Activated T-helper 2 cell treated with anti-CD3 and anti-CD28 coated beads, Interferon-gamma antibody, Interleukin-2, Interleukin-4, amounts not matched to agents 10 μg/mL and 5 μg/mL and 100 μg/mL, durations not matched to agents 14 hours and 24 hours and 36 hours (primary cell): ENCODE data around the gene NPAS3. TPM values are rescaled to one million over a fixed set of nuclear protein-coding genes. Genes with fewer than 3 reads are reported as not detected.

Source experiments
- DNase-seq: peaks from one replicate; pipeline ENCODE4 v3.0.0; 2021; ENCODE audit warnings: low spot score
- H3K27ac Mint-ChIP-seq: one replicate; pipeline ENCODE4 v1.8.0; 2021; ENCODE audit warnings: mixed read lengths
- H3K27me3 Mint-ChIP-seq: one replicate; pipeline ENCODE4 v1.8.0; 2021; ENCODE audit warnings: low read depth, mixed read lengths
- H3K36me3 Mint-ChIP-seq: one replicate; pipeline ENCODE4 v1.8.0; 2021; ENCODE audit warnings: low read depth, mixed read lengths
- H3K4me1 Mint-ChIP-seq: one replicate; pipeline ENCODE4 v1.8.0; 2021; ENCODE audit warnings: low read depth, mixed read lengths
- H3K4me3 Mint-ChIP-seq: one replicate; pipeline ENCODE4 v1.8.0; 2021; ENCODE audit warnings: low read depth, mild to moderate bottlenecking, moderate library complexity, mixed read lengths
- H3K9me3 Mint-ChIP-seq: one replicate; pipeline ENCODE4 v1.8.0; 2021; ENCODE audit warnings: mixed read lengths
- intact Hi-C: fragments of 100-400 bp; cut with micrococcal nuclease; formaldehyde crosslinking; loops from one replicate; pipeline ENCODE4 v1.15.1; 2023
- total RNA-seq: library from RNA; stranded (reverse); gene quantifications from 2 replicates; pipeline ENCODE4 v1.2.3, GENCODE V29; 2022

Gene NPAS3
- total RNA-seq, 1 donor from 2014 or later, result not detected

DNA sequence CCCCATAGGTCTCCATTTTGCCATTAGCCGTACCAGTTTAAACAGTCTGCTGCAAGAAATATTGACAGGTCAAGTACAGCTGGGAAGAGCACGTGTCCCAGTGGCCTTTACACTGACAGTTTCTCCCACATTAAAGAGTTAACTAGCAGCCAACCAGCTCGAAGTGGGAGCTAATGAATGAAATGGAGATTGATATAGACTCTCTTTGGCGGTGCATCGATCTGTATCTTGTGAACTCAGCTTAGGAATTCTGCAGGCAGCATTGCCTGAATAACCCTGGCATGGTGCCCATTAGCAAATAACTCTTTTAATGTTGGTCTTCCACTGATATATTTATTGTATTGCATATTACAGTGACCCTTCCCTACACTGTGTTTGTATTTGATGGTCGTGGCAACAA, 692.8 kb downstream of the NPAS3 start:
- no peaks in the 10 kb centered on the region for H3K9me3 Mint-ChIP-seq
- H3K27me3 Mint-ChIP-seq, result no peaks in the 10 kb centered on the region
- intact Hi-C loops, result no loop called here
- no peak overlapping the region for H3K4me3 Mint-ChIP-seq
- no peaks in the 10 kb centered on the region for H3K4me1 Mint-ChIP-seq
- H3K36me3 Mint-ChIP-seq, result no peaks in the 10 kb centered on the region
- DNase-seq, result no peak
- H3K27ac Mint-ChIP-seq, result no peak overlapping the region

GRCh38 chr14:33634631-33635030, 696.0 kb downstream of the NPAS3 start:
- no peaks in the 10 kb centered on the region for H3K4me1 Mint-ChIP-seq
- no peaks in the 10 kb centered on the region for H3K36me3 Mint-ChIP-seq
- intact Hi-C loops, result no loop called here
- no peaks in the 10 kb centered on the region for H3K9me3 Mint-ChIP-seq
- H3K27me3 Mint-ChIP-seq, result no peaks in the 10 kb centered on the region
- no peak overlapping the region for H3K27ac Mint-ChIP-seq
- no peak for DNase-seq
- H3K4me3 Mint-ChIP-seq, result no peak overlapping the region

- no peak overlapping the region for H3K4me3 Mint-ChIP-seq
These were observed 698.0 kb downstream of the NPAS3 start for GRCh38 chr14:33636716-33637115.

GRCh38 chr14:33642080-33642479, 703.4 kb downstream of the NPAS3 start:
- intact Hi-C loops, result no loop called here
- Mint-ChIP-seq H3K36me3 (no peaks in the 10 kb centered on the region), H3K9me3 (no peaks in the 10 kb centered on the region), H3K4me3 (no peak overlapping the region), H3K4me1 (no peaks in the 10 kb centered on the region), H3K27ac (no peak overlapping the region), H3K27me3 (no peaks in the 10 kb centered on the region)
- no peak for DNase-seq

More at GRCh38 chr14:33636716-33637115, 698.0 kb downstream of the NPAS3 start:
- H3K9me3 Mint-ChIP-seq, result no peaks in the 10 kb centered on the region
- no peaks in the 10 kb centered on the region for H3K4me1 Mint-ChIP-seq
- DNase-seq, result no peak
- H3K27me3 Mint-ChIP-seq, result no peaks in the 10 kb centered on the region
- intact Hi-C loops, result no loop called here
- no peaks in the 10 kb centered on the region for H3K36me3 Mint-ChIP-seq
- no peak overlapping the region for H3K27ac Mint-ChIP-seq

- no peaks in the 10 kb centered on the region for H3K27me3 Mint-ChIP-seq
- intact Hi-C loops, result no loop called here
- H3K36me3 Mint-ChIP-seq, result no peaks in the 10 kb centered on the region
- H3K4me1 Mint-ChIP-seq, result no peaks in the 10 kb centered on the region
- no peaks in the 10 kb centered on the region for H3K9me3 Mint-ChIP-seq
- H3K27ac Mint-ChIP-seq, result no peak overlapping the region
- no peak overlapping the region for H3K4me3 Mint-ChIP-seq
- DNase-seq, result no peak
These were observed 704.1 kb downstream of the NPAS3 start for GRCh38 chr14:33642691-33643244.

GRCh38 chr14:33643426-33644181, 704.9 kb downstream of the NPAS3 start:
- no peak overlapping the region for H3K4me3 Mint-ChIP-seq
- no peaks in the 10 kb centered on the region for H3K27me3 Mint-ChIP-seq
- no peak overlapping the region for H3K27ac Mint-ChIP-seq
- H3K36me3 Mint-ChIP-seq, result no peaks in the 10 kb centered on the region
- no peaks in the 10 kb centered on the region for H3K4me1 Mint-ChIP-seq
- intact Hi-C loops, result no loop called here
- no peaks in the 10 kb centered on the region for H3K9me3 Mint-ChIP-seq
- DNase-seq, result no peak

- Mint-ChIP-seq H3K36me3 (no peaks in the 10 kb centered on the region), H3K4me1 (no peaks in the 10 kb centered on the region), H3K4me3 (no peak overlapping the region), H3K27me3 (no peaks in the 10 kb centered on the region), H3K9me3 (no peaks in the 10 kb centered on the region), H3K27ac (no peak overlapping the region)
- DNase-seq, result no peak
- intact Hi-C loops, result no loop called here
These were observed 708.1 kb downstream of the NPAS3 start for GRCh38 chr14:33646692-33647260.

DNA sequence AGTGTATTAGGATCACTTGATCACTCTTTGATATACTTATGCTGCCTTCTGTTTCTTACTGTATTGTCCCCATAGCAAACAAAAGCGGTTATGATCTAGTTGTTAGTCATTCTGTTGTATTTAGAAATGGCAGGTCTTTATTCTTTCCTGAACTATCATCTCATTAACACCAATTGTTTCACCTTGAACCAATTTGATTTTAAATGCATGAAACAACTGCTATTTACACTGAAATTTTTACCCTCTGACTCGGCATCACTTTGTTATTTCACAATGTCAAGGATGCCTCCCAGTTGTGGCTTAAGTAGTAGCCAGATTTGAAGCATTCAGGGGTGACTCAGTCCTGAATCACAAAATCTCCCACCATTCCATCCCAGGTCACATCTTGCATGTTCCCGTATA, 708.7 kb downstream of the NPAS3 start:
- no peaks in the 10 kb centered on the region for H3K4me1 Mint-ChIP-seq
- H3K27me3 Mint-ChIP-seq, result no peaks in the 10 kb centered on the region
- DNase-seq, result no peak
- H3K9me3 Mint-ChIP-seq, result no peaks in the 10 kb centered on the region
- no peak overlapping the region for H3K4me3 Mint-ChIP-seq
- H3K36me3 Mint-ChIP-seq, result no peaks in the 10 kb centered on the region
- H3K27ac Mint-ChIP-seq, result no peak overlapping the region
- intact Hi-C loops, result no loop called here

DNA sequence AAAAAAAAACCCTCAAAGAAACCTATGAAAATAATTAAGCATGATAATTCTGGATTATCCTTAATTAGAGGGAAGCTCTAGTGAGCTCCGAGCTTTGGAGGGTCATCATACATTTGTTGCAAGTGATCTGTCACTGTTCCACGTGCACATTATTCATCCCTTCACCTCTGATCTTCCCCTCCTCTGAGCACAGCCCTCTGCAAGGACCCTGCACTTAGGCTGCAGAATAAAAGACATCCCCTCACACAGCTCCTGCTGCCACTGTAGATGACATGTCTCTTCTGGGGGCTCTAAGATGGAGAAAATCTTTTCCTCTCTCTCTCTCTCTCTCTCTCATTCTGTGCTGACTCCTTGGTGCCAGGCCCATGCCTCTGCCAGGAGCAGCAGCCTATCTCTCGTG, 711.8 kb downstream of the NPAS3 start:
- Mint-ChIP-seq H3K27me3 (no peaks in the 10 kb centered on the region), H3K9me3 (no peaks in the 10 kb centered on the region), H3K4me1 (no peaks in the 10 kb centered on the region), H3K36me3 (no peaks in the 10 kb centered on the region), H3K4me3 (no peak overlapping the region), H3K27ac (no peak overlapping the region)
- DNase-seq, result no peak
- intact Hi-C loops, result no loop called here

- no peaks in the 10 kb centered on the region for H3K36me3 Mint-ChIP-seq
- H3K4me1 Mint-ChIP-seq, result no peaks in the 10 kb centered on the region
- H3K27ac Mint-ChIP-seq, result no peak overlapping the region
- H3K9me3 Mint-ChIP-seq, result no peaks in the 10 kb centered on the region
- no peak overlapping the region for H3K4me3 Mint-ChIP-seq
- DNase-seq, result no peak
- intact Hi-C loops, result no loop called here
- no peaks in the 10 kb centered on the region for H3K27me3 Mint-ChIP-seq
These were observed 714.1 kb downstream of the NPAS3 start for GRCh38 chr14:33652566-33653307.

GRCh38 chr14:33653308-33653695, 714.6 kb downstream of the NPAS3 start:
- Mint-ChIP-seq H3K27me3 (no peaks in the 10 kb centered on the region), H3K4me1 (no peaks in the 10 kb centered on the region), H3K4me3 (no peak overlapping the region), H3K27ac (no peak overlapping the region), H3K9me3 (no peaks in the 10 kb centered on the region), H3K36me3 (no peaks in the 10 kb centered on the region)
- no peak for DNase-seq
- intact Hi-C loops, result no loop called here

DNA sequence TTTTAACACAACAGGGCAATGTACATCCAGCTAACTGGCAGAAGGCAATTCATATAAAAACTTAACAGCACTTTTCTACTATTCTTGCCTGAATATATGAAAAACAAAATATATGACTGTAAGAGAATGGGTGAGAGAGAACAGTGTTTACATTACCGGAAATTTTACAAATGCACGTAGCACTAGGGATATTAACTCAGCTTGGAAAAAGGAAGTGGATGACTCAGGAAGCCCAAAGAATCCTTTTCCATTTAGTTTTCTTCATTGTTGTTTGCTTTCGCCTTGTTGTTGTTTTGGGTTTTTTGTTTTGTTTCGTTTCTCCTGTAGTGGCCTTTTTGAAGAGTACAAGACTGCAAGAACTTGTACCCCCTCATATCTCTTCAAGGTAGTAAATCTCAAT, 716.7 kb downstream of the NPAS3 start:
- no peak overlapping the region for H3K27ac Mint-ChIP-seq

DNA sequence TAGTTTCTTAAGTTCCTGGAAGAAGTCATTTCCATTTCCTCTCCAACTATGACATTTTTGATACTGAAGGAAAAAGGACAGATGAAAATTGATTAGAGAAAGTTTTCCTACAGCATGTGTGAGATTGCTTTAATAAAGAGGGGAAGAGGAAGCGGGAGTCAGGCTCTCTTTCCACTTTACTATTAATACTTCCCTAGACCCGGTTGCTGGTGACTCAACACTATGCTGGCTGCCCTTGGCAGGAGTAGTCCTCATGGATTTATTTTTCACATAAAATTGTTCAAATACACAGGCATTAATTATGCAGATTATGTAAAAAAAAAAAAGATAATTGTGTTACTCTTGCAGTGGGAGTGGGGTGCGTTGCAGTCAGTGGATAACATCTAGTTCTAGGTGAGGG, 718.8 kb downstream of the NPAS3 start:
- no peaks in the 10 kb centered on the region for H3K4me1 Mint-ChIP-seq
- H3K27ac Mint-ChIP-seq, result no peak overlapping the region
- intact Hi-C loops, result no loop called here

More for the DNA sequence above, 716.7 kb downstream of the NPAS3 start:
- no peaks in the 10 kb centered on the region for H3K36me3 Mint-ChIP-seq
- intact Hi-C loops, result no loop called here
- peaks cover 4% of the 10 kb centered on the region for H3K9me3 Mint-ChIP-seq
- H3K27me3 Mint-ChIP-seq, result no peaks in the 10 kb centered on the region
- H3K4me3 Mint-ChIP-seq, result no peak overlapping the region
- DNase-seq, result no peak
- H3K4me1 Mint-ChIP-seq, result no peaks in the 10 kb centered on the region

More for the DNA sequence above, 718.8 kb downstream of the NPAS3 start:
- no peaks in the 10 kb centered on the region for H3K27me3 Mint-ChIP-seq
- peaks cover 4% of the 10 kb centered on the region for H3K9me3 Mint-ChIP-seq
- no peak overlapping the region for H3K4me3 Mint-ChIP-seq
- no peaks in the 10 kb centered on the region for H3K36me3 Mint-ChIP-seq
- DNase-seq, result no peak
